A673 (cell line): ENCODE data around the gene FICD. TPM values are rescaled to one million over a fixed set of nuclear protein-coding genes. Genes with fewer than 3 reads are reported as not detected.

Experiments
- BruUV-seq: library from RNA; stranded (reverse); fragments of 400-500 nt; replicated peaks from 2 replicates; lab custom pipeline; 2021; lab: Mats Ljungman, UMichigan
- CTCF ChIA-PET: fragments of 300-600 bp; sonication (Branson Sonifier 250); formaldehyde crosslinking; loops from one replicate; lab custom pipeline; 2022; ENCODE audit warnings: antibody characterized with exemption; lab: Charles Lee
- POLR2A ChIA-PET: fragments of 300-600 bp; sonication (Branson Sonifier 250); formaldehyde crosslinking; loops from one replicate; lab custom pipeline; 2022; ENCODE audit warnings: antibody characterized with exemption; ENCODE audit not compliant: low non-redundant PET; lab: Charles Lee
- DNase-seq: peaks from one replicate; pipeline ENCODE4 v3.0.0-alpha.2; 2015; ENCODE audit warnings: low spot score
- H3K27ac ChIP-seq: fragments of 200-600 bp; sonication (generic); 2 replicates; pipeline ENCODE4 v1.5.1; 2016; ENCODE audit warnings: mixed run types, low read depth, mild to moderate bottlenecking, mixed read lengths, antibody characterized with exemption, low read length; ENCODE audit not compliant: poor library complexity, severe bottlenecking
- H3K27me3 ChIP-seq: fragments of 200-600 bp; sonication (generic); replicated peaks from 2 replicates; pipeline ENCODE4 v1.6.1; 2017; ENCODE audit warnings: mixed run types, low read depth, mild to moderate bottlenecking, mixed read lengths, antibody characterized with exemption, low read length; ENCODE audit not compliant: insufficient read depth, poor library complexity
- H3K36me3 ChIP-seq: fragments of 200-600 bp; sonication (generic); 2 replicates; pipeline ENCODE4 v1.6.1; 2016; ENCODE audit warnings: mixed run types, mild to moderate bottlenecking, mixed read lengths, antibody characterized with exemption, low read length; ENCODE audit not compliant: insufficient read depth, poor library complexity, severe bottlenecking
- H3K4me1 ChIP-seq: fragments of 200-600 bp; sonication (generic); 2 replicates; pipeline ENCODE4 v1.6.1; 2017; ENCODE audit warnings: mixed run types, mild to moderate bottlenecking, mixed read lengths, antibody characterized with exemption, low read length; ENCODE audit not compliant: insufficient read depth, poor library complexity, severe bottlenecking
- H3K4me3 ChIP-seq: fragments of 200-600 bp; sonication (generic); 2 replicates; pipeline ENCODE4 v1.5.1; 2016; ENCODE audit warnings: low read depth, mixed run types, mild to moderate bottlenecking, mixed read lengths, low read length; ENCODE audit not compliant: poor library complexity, severe bottlenecking
- H3K9me3 ChIP-seq: fragments of 200-600 bp; sonication (generic); 2 replicates; pipeline ENCODE4 v1.6.1; 2016; ENCODE audit warnings: mixed run types, low read depth, mild to moderate bottlenecking, mixed read lengths, antibody characterized with exemption, low read length; ENCODE audit not compliant: poor library complexity, severe bottlenecking
- CTCF ChIP-seq: fragments of 300-800, 200-600 bp; sonication (generic); conservative IDR thresholded peaks from 2 replicates; pipeline ENCODE4 v1.5.1; 2017; ENCODE audit warnings: low read depth, mild to moderate bottlenecking, antibody characterized with exemption, low read length, moderate library complexity, mixed read lengths
- EZH2 ChIP-seq: fragments of 200-600 bp; sonication (generic); IDR thresholded peaks from 2 replicates; pipeline ENCODE4 v1.6.1; 2017; ENCODE audit warnings: borderline replicate concordance, low read depth, mild to moderate bottlenecking, mixed read lengths, antibody characterized with exemption, low read length; ENCODE audit not compliant: poor library complexity, severe bottlenecking
- intact Hi-C: fragments of 100-400 bp; cut with micrococcal nuclease; formaldehyde crosslinking; loops from one replicate; pipeline ENCODE4 v1.10.0; 2022; ENCODE audit not compliant: unreplicated experiment
- total RNA-seq: library from RNA; stranded (reverse); gene quantifications from 2 replicates; pipeline ENCODE4 v1.2.3, GENCODE V29; 2021

FICD gene
- total RNA-seq, 1 experiment from 2014 or later = 3.6 TPM

- no peaks in the 10 kb centered on the region for H3K27me3 ChIP-seq
- no TSS peak for BruUV-seq
- DNase-seq = no peak
- H3K27ac ChIP-seq = no peak overlapping the region
- no peak for TF ChIP-seq EZH2
- TF ChIP-seq CTCF = no peak
- intact Hi-C loops = no loop called here
- peaks cover 98% of the 10 kb centered on the region for H3K36me3 ChIP-seq
- no peak overlapping the region for H3K4me3 ChIP-seq
- POLR2A ChIA-PET = no interaction called here
- H3K9me3 ChIP-seq = no peaks in the 10 kb centered on the region
- H3K4me1 ChIP-seq = no peaks in the 10 kb centered on the region
- CTCF ChIA-PET = no interaction called here
Measured at GRCh38 chr12:108526482-108527165, 11.5 kb downstream of the FICD start.

- H3K27me3 ChIP-seq = no peaks in the 10 kb centered on the region
- no peak overlapping the region for H3K4me3 ChIP-seq
- no peak for DNase-seq
- H3K4me1 ChIP-seq = peaks cover 4% of the 10 kb centered on the region
- ChIA-PET POLR2A (no interaction called here), CTCF (no interaction called here)
- intact Hi-C loops = no loop called here
- no peak overlapping the region for H3K27ac ChIP-seq
- no peaks in the 10 kb centered on the region for H3K9me3 ChIP-seq
- BruUV-seq = no TSS peak
- peaks cover 98% of the 10 kb centered on the region for H3K36me3 ChIP-seq
- TF ChIP-seq EZH2 = no peak
Measured at GRCh38 chr12:108527166-108527496, 12.1 kb downstream of the FICD start.

- Histone ChIP-seq H3K4me3 (no peak overlapping the region), H3K4me1 (peaks cover 21% of the 10 kb centered on the region), H3K36me3 (peaks cover 92% of the 10 kb centered on the region), H3K9me3 (no peaks in the 10 kb centered on the region), H3K27me3 (no peaks in the 10 kb centered on the region), H3K27ac (no peak overlapping the region)
- BruUV-seq = no TSS peak
- intact Hi-C loops = no loop called here
- POLR2A ChIA-PET = no interaction called here
- CTCF ChIA-PET = no interaction called here
- TF ChIP-seq CTCF (no peak), EZH2 (no peak)
- DNase-seq = no peak
Measured at GRCh38 chr12:108530161-108530560, 15.1 kb downstream of the FICD start.
